GM12878 (cell line): ENCODE data around the gene CHCHD6. TPM values are rescaled to one million over a fixed set of nuclear protein-coding genes. Genes with fewer than 3 reads are reported as not detected.

ENCODE experiments used
- ATAC-seq: fragments of 200-7000 bp; cut with Tn5 transposase; 3 replicates; pipeline ENCODE4 v1.9.1; 2020; ENCODE audit warnings: mild to moderate bottlenecking, moderate library complexity
- BruUV-seq: library from RNA; stranded (reverse); fragments of 400-500 nt; replicated peaks from 2 replicates; lab custom pipeline; 2021; lab: Mats Ljungman, UMichigan
- CTCF ChIA-PET: fragments of 300-600 bp; sonication (Branson Sonifier 250); formaldehyde crosslinking; extraction: SDS; loops from one replicate; lab custom pipeline; 2021; ENCODE audit warnings: inconsistent platforms; lab: Yijun Ruan, JAX
- POLR2A ChIA-PET: fragments of 350-600 bp; formaldehyde crosslinking; extraction: SDS; loops from one replicate; lab custom pipeline; 2021; ENCODE audit warnings: inconsistent platforms; lab: Charles Lee
- RAD21 ChIA-PET: fragments of 300-600 bp; sonication (Branson Sonifier 250); formaldehyde crosslinking; loops from one replicate; lab custom pipeline; 2023; ENCODE audit warnings: antibody characterized with exemption; ENCODE audit not compliant: unreplicated experiment; lab: Charles Lee
- SMC1A ChIA-PET: fragments of 300-600 bp; sonication (Branson Sonifier 250); formaldehyde crosslinking; loops from one replicate; lab custom pipeline; 2023; ENCODE audit not compliant: unreplicated experiment, uncharacterized antibody; lab: Charles Lee
- DNase-seq: peaks from one replicate; pipeline ENCODE4 v3.0.0-alpha.2; 2011; ENCODE audit warnings: low read depth, low spot score
- FAIRE-seq: peaks from 3 replicates; lab custom pipeline; 2011; peaks lifted over from hg19 to GRCh38; lab: Jason Lieb, UNC
- H2AFZ ChIP-seq: 2 replicates; pipeline ENCODE4 v1.6.0; 2011; ENCODE audit warnings: low read depth, low read length, control low read depth; ENCODE audit not compliant: control insufficient read depth
- H3K27ac ChIP-seq: 2 replicates; pipeline ENCODE4 v1.5.1; 2011; ENCODE audit warnings: control low read depth; ENCODE audit not compliant: control insufficient read depth, insufficient read depth
- H3K27me3 ChIP-seq, 2 experiments: replicated peaks in 1 of 2; 2 replicates each; pipeline versions ENCODE4 v1.6.0 to v1.6.1; 2011; ENCODE audit warnings: low read length in 1 of 2; ENCODE audit not compliant: control insufficient read depth in 2 of 2, insufficient read depth in 2 of 2
- H3K36me3 ChIP-seq, 2 experiments: 2 replicates each; pipeline ENCODE4 v1.5.1; 2011; ENCODE audit warnings: low read length in 1 of 2; ENCODE audit not compliant: control insufficient read depth in 2 of 2, insufficient read depth in 2 of 2
- H3K4me1 ChIP-seq: 2 replicates; pipeline ENCODE4 v1.6.1; 2011; ENCODE audit warnings: mild to moderate bottlenecking, low read length, moderate library complexity, mixed read lengths; ENCODE audit not compliant: control insufficient read depth, insufficient read depth
- H3K4me2 ChIP-seq: 2 replicates; pipeline ENCODE4 v1.6.0; 2011; ENCODE audit warnings: control low read depth; ENCODE audit not compliant: control insufficient read depth, insufficient read depth
- H3K4me3 ChIP-seq: fragments of 200-600 bp; sonication (generic); 2 replicates; pipeline ENCODE4 v1.5.1; 2016
- H3K79me2 ChIP-seq: 2 replicates; pipeline ENCODE4 v1.6.0; 2011; ENCODE audit warnings: low read length; ENCODE audit not compliant: control insufficient read depth, insufficient read depth
- H3K9ac ChIP-seq: 2 replicates; pipeline ENCODE4 v1.8.0; 2011; ENCODE audit warnings: low read length, control low read depth, mixed read lengths; ENCODE audit not compliant: control insufficient read depth, insufficient read depth
- H3K9me3 ChIP-seq: replicated peaks from 3 replicates; pipeline ENCODE4 v1.5.1; 2011; ENCODE audit warnings: mild to moderate bottlenecking, low read length; ENCODE audit not compliant: control insufficient read depth, insufficient read depth
- H4K20me1 ChIP-seq: 2 replicates; pipeline ENCODE4 v1.6.0; 2011; ENCODE audit not compliant: control insufficient read depth, insufficient read depth
- ATF7 ChIP-seq: fragments of 450-650 bp; IDR thresholded peaks from 2 replicates; pipeline ENCODE4 v1.6.1; 2016; ENCODE audit warnings: low read depth, mild to moderate bottlenecking
- BHLHE40 ChIP-seq, 2 experiments: fragments of 450-650 bp in 1 of 2; IDR thresholded peaks; 2 replicates each; pipeline ENCODE4 v1.6.1; 2011 to 2017; ENCODE audit warnings: low read depth in 2 of 2, borderline replicate concordance in 1 of 2, improper control_type of control experiment in 1 of 2, low read length in 1 of 2, mild to moderate bottlenecking in 1 of 2
- CBX5 ChIP-seq: sonication (generic); IDR thresholded peaks from 2 replicates; pipeline ENCODE4 v1.6.1; 2016; ENCODE audit warnings: low read depth, moderate library complexity, mild to moderate bottlenecking, inconsistent platforms
- CEBPB ChIP-seq, 2 experiments: fragments of 150-350 bp in 1 of 2; IDR thresholded peaks; 2 replicates each; pipeline ENCODE4 v1.6.1; 2012 to 2014; ENCODE audit warnings: low read depth in 2 of 2, low read length in 2 of 2, borderline replicate concordance in 1 of 2, inconsistent platforms in 1 of 2
- CUX1 ChIP-seq: IDR thresholded peaks from 2 replicates; pipeline ENCODE4 v1.6.1; 2012; ENCODE audit warnings: improper control_type of control experiment, low read depth, low read length; ENCODE audit not compliant: insufficient replicate concordance
- E2F8 ChIP-seq: fragments of 450-650 bp; IDR thresholded peaks from 2 replicates; pipeline ENCODE4 v1.6.1; 2018; ENCODE audit warnings: mild to moderate bottlenecking, low read depth, moderate library complexity; ENCODE audit not compliant: partially characterized antibody
- IKZF1 ChIP-seq: fragments of 450-650 bp; conservative IDR thresholded peaks from 2 replicates; pipeline ENCODE4 v1.6.1; 2017; ENCODE audit warnings: antibody characterized with exemption, mild to moderate bottlenecking
- KAT2A ChIP-seq: conservative IDR thresholded peaks from 2 replicates; pipeline ENCODE4 v1.6.1; 2011; ENCODE audit warnings: low read depth, low read length; ENCODE audit not compliant: control insufficient read depth
- MAX ChIP-seq: IDR thresholded peaks from 2 replicates; pipeline ENCODE4 v1.6.1; 2012; ENCODE audit warnings: low read depth, low read length, improper control_type of control experiment
- NBN ChIP-seq: fragments of 450-650 bp; IDR thresholded peaks from 2 replicates; pipeline ENCODE4 v1.6.1; 2016
- NFIC ChIP-seq: IDR thresholded peaks from 2 replicates; pipeline ENCODE4 v1.6.1; 2012; ENCODE audit warnings: low read depth, mild to moderate bottlenecking, inconsistent platforms, low read length, moderate library complexity
- SP1 ChIP-seq: IDR thresholded peaks from one replicate; pipeline ENCODE4 v1.6.1; 2011; ENCODE audit warnings: low read depth, low read length
- SREBF2 ChIP-seq: IDR thresholded peaks from 2 replicates; pipeline ENCODE4 v1.6.1; 2012; ENCODE audit warnings: mild to moderate bottlenecking, low read length
- STAT1 ChIP-seq: fragments of 450-650 bp; conservative IDR thresholded peaks from 2 replicates; pipeline ENCODE4 v1.6.1; 2014; ENCODE audit warnings: antibody characterized with exemption, mild to moderate bottlenecking
- SUZ12 ChIP-seq: fragments of 200-600 bp; sonication (generic); IDR thresholded peaks from one replicate; pipeline ENCODE4 v1.6.1; 2018; ENCODE audit warnings: antibody characterized with exemption, mild to moderate bottlenecking; ENCODE audit not compliant: unreplicated experiment
- TBL1XR1 ChIP-seq: IDR thresholded peaks from 2 replicates; pipeline ENCODE4 v1.6.1; 2012; ENCODE audit warnings: low read depth, low read length, improper control_type of control experiment
- ZBED1 ChIP-seq: IDR thresholded peaks from 2 replicates; pipeline ENCODE4 v1.6.1; 2016; ENCODE audit warnings: borderline replicate concordance
- WGBS: methylation state at CpG from one replicate; pipeline ENCODE4 v1.1.6; 2016; ENCODE audit warnings: low lambda C conversion rate; ENCODE audit not compliant: insufficient replicate concordance, insufficient coverage; ENCODE audit errors: missing lambda C conversion rate; 5-methylcytosine and 5-hydroxymethylcytosine counted together
- in situ Hi-C: fragments of 300-500 bp; cut with MboI; formaldehyde crosslinking; loops from 9 replicates; pipeline ENCODE4 v1.14.3; 2018; ENCODE audit warnings: mixed read lengths
- intact Hi-C: fragments of 100-400 bp; cut with micrococcal nuclease; formaldehyde crosslinking; loops from one replicate; pipeline ENCODE4 v1.14.2; 2022; ENCODE audit not compliant: unreplicated experiment
- polyA plus RNA-seq, 11 experiments: library from polyadenylated mRNA; depleted of rRNA in 4 of 11; unstranded in 6 of 11; stranded (reverse) in 5 of 11; fragments of >200 nt; fragmentation: Nextera tagmentation in 4 of 11; fragmentation: Illumina TruSeq in 1 of 11; extraction: Ambion mirVana in 4 of 11; extraction: Trizol in 1 of 11; gene quantifications; 1 replicate in 1 of 11; 2 replicates in 10 of 11; pipeline versions ENCODE4 v1.2.1 to v1.2.3, GENCODE V29; 2011 to 2016; ENCODE audit warnings: inconsistent platforms in 2 of 11, missing spikeins in 2 of 11, low read depth in 1 of 11
- total RNA-seq, 4 experiments: library from RNA; depleted of rRNA in 3 of 4; stranded (reverse); fragments of >200 nt in 3 of 4; fragmentation: Illumina TruSeq in 1 of 4; extraction: Trizol in 1 of 4; gene quantifications; 2 replicates each; pipeline versions ENCODE4 v1.2.1 to v1.2.3, GENCODE V29; 2013 to 2021

The CHCHD6 gene
- total and polyA plus RNA-seq, 10 of the 15 experiments (the other 5 are each of a cell fraction or from before 2014, with no cell fraction given): 2.7 to 16.7 (median 12.3) TPM

GRCh38 chr3:126901631-126902030 lies 197.6 kb downstream of the CHCHD6 start (continued):
- no peak for TF ChIP-seq CEBPB (IDR thresholded peaks at IDR 0.05; ENCODE audit: borderline replicate concordance in 1 of 2, low read depth in 2 of 2, low read length in 2 of 2)

GRCh38 chr3:126903521-126903920 lies 199.5 kb downstream of the CHCHD6 start:
- ATAC-seq (no peak), FAIRE-seq (no peak), DNase-seq (no peak)
- no peaks in the 10 kb centered on the region for H3K36me3 ChIP-seq
- no peaks in the 10 kb centered on the region for H3K79me2 ChIP-seq
- ChIA-PET CTCF (interaction anchor here (1.8 kb wide), 1 partner anchor 15 kb away, joined by 4 read pairs; no protein-coding TSS in a partner anchor), SMC1A (no interaction called here), RAD21 (no interaction called here), POLR2A (no interaction called here)
- H3K9me3 ChIP-seq: no peaks in the 10 kb centered on the region
- H4K20me1 ChIP-seq: no peaks in the 10 kb centered on the region
- no peak overlapping the region for H3K9ac ChIP-seq
- no peak overlapping the region for H3K4me2 ChIP-seq
- H3K27ac ChIP-seq: no peak overlapping the region
- H3K27me3 ChIP-seq: no peaks in the 10 kb centered on the region
- intact Hi-C loops: no loop called here
- H2AFZ ChIP-seq: no peak overlapping the region
- H3K4me3 ChIP-seq: no peak overlapping the region
- BruUV-seq: no TSS peak
- H3K4me1 ChIP-seq: peaks cover under 1% of the 10 kb centered on the region; the same call in 1 of the 2 replicates
- in situ Hi-C loops: no loop called here
- WGBS: 83% methylated on average over 3 of the region's 3 CpGs
- no peak for TF ChIP-seq E2F8
- no peak for TF ChIP-seq SUZ12
- TF ChIP-seq CUX1: no peak
- TF ChIP-seq BHLHE40 (IDR thresholded peaks at IDR 0.05; ENCODE audit: borderline replicate concordance in 1 of 2, low read depth in 2 of 2, low read length in 1 of 2): no peak
- no peak for TF ChIP-seq ZBED1
- TF ChIP-seq IKZF1: no peak
- TF ChIP-seq TBL1XR1: no peak
- TF ChIP-seq ATF7: no peak
- no peak for TF ChIP-seq KAT2A
- TF ChIP-seq STAT1: no peak
- no peak for TF ChIP-seq NBN
- TF ChIP-seq SREBF2: no peak
- TF ChIP-seq MAX: no peak
- no peak for TF ChIP-seq SP1
- TF ChIP-seq NFIC: no peak
- TF ChIP-seq CBX5: no peak
